ENCODE measurements around the gene PSMB7.

PSMB7 gene

GRCh38 chr9:124399323-124399967 is 15.8 kb downstream of the PSMB7 start:
- no peak for DNase-seq (ENCODE audit: low read depth)
- TF ChIP-seq, protein P1, sequence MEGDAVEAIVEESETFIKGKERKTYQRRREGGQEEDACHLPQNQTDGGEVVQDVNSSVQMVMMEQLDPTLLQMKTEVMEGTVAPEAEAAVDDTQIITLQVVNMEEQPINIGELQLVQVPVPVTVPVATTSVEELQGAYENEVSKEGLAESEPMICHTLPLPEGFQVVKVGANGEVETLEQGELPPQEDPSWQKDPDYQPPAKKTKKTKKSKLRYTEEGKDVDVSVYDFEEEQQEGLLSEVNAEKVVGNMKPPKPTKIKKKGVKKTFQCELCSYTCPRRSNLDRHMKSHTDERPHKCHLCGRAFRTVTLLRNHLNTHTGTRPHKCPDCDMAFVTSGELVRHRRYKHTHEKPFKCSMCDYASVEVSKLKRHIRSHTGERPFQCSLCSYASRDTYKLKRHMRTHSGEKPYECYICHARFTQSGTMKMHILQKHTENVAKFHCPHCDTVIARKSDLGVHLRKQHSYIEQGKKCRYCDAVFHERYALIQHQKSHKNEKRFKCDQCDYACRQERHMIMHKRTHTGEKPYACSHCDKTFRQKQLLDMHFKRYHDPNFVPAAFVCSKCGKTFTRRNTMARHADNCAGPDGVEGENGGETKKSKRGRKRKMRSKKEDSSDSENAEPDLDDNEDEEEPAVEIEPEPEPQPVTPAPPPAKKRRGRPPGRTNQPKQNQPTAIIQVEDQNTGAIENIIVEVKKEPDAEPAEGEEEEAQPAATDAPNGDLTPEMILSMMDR (IDR thresholded peaks at IDR 0.05; ENCODE audit: control insufficient read depth, extremely low read depth, insufficient read depth): no peak
- no peak overlapping the region for H3K4me3 ChIP-seq (ENCODE audit: low read depth, low read length)

- TF ChIP-seq, protein P1 (IDR thresholded peaks at IDR 0.05; ENCODE audit: control insufficient read depth, extremely low read depth, insufficient read depth): no peak
- no peak for DNase-seq (ENCODE audit: low read depth)
- no peak overlapping the region for H3K4me3 ChIP-seq (ENCODE audit: low read depth, low read length)
Measured at GRCh38 chr9:124398191-124398935, 16.9 kb downstream of the PSMB7 start.

GRCh38 chr9:124395826-124396225 is 19.4 kb downstream of the PSMB7 start:
- TF ChIP-seq, protein P1 (IDR thresholded peaks at IDR 0.05; ENCODE audit: control insufficient read depth, extremely low read depth, insufficient read depth): no peak
- DNase-seq (ENCODE audit: low read depth): no peak
- no peak overlapping the region for H3K4me3 ChIP-seq (ENCODE audit: low read depth, low read length)

GRCh38 chr9:124394596-124394995 is 20.6 kb downstream of the PSMB7 start:
- no peak for DNase-seq (ENCODE audit: low read depth)
- H3K4me3 ChIP-seq (ENCODE audit: low read depth, low read length): no peak overlapping the region
- TF ChIP-seq, protein P1 (IDR thresholded peaks at IDR 0.05; ENCODE audit: control insufficient read depth, extremely low read depth, insufficient read depth): no peak

- DNase-seq (ENCODE audit: low read depth): no peak
- TF ChIP-seq, protein P1 (IDR thresholded peaks at IDR 0.05; ENCODE audit: control insufficient read depth, extremely low read depth, insufficient read depth): no peak
- no peak overlapping the region for H3K4me3 ChIP-seq (ENCODE audit: low read depth, low read length)
Measured at GRCh38 chr9:124394167-124394566, 21.1 kb downstream of the PSMB7 start.

DNA sequence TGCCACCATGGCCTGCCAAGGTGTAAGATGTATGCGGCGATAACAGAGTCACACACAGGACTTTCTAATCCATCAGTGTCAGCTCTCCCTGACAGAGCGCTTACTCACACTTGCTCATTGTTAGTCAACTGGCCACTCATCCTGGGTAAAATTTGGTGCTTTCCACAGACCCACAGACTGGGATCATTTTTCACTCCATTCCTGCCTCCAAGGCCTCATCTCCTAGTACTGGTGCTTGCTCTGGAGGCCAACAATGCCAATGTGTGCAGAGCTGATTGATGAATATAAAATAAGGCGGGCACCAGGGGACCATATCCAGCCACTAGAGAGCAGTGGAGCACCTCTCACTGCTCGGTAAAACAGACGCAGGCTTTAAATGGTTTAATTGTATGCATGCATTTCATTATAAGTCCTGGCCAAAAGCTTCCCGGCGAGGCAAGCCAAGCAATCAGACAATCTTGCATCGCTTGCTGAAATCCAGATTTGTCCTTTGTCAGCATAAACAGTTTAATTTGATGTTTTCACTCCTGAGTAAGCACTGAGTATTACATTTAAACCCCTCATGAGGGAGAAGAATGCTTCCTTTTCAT is 22.3 kb downstream of the PSMB7 start:
- TF ChIP-seq, protein P1 (IDR thresholded peaks at IDR 0.05; ENCODE audit: control insufficient read depth, extremely low read depth, insufficient read depth): peak; percentile 63
- no peak overlapping the region for H3K4me3 ChIP-seq (ENCODE audit: low read depth, low read length)
- no peak for DNase-seq (ENCODE audit: low read depth)

Measured in LNCaP clone FGC (cell line).